Stomach (tissue), 4 donors: ENCODE measurements around the gene IL4I1.

ENCODE experiments used
- EP300 ChIP-seq: sonication (generic); formaldehyde crosslinking; IDR thresholded peaks from one replicate; pipeline ENCODE4 v1.6.1; 2017; ENCODE audit warnings: antibody characterized with exemption
- POLR2A ChIP-seq, 4 donors: fragments of 450-650 bp; IDR thresholded peaks; one replicate each; pipeline ENCODE4 v1.6.1; 2016; ENCODE audit warnings: antibody characterized with exemption in 4 of 4, control low read depth in 2 of 4, mild to moderate bottlenecking in 1 of 4, moderate library complexity in 1 of 4
- POLR2AphosphoS5 ChIP-seq, 3 donors: sonication (generic); formaldehyde crosslinking; IDR thresholded peaks; one replicate each; pipeline ENCODE4 v1.6.1; 2016; ENCODE audit warnings: antibody characterized with exemption in 3 of 3
- TF ChIP-seq, protein P1 (sequence below), 7 experiments: fragments of 450-650 bp in 4 of 7; fragments of 200-600 bp in 3 of 7; sonication (generic) in 3 of 7; IDR thresholded peaks; one replicate each; pipeline ENCODE4 v1.5.1; 2016 to 2019; ENCODE audit warnings: antibody characterized with exemption in 7 of 7, control low read depth in 2 of 7, mild to moderate bottlenecking in 1 of 7

DNA sequence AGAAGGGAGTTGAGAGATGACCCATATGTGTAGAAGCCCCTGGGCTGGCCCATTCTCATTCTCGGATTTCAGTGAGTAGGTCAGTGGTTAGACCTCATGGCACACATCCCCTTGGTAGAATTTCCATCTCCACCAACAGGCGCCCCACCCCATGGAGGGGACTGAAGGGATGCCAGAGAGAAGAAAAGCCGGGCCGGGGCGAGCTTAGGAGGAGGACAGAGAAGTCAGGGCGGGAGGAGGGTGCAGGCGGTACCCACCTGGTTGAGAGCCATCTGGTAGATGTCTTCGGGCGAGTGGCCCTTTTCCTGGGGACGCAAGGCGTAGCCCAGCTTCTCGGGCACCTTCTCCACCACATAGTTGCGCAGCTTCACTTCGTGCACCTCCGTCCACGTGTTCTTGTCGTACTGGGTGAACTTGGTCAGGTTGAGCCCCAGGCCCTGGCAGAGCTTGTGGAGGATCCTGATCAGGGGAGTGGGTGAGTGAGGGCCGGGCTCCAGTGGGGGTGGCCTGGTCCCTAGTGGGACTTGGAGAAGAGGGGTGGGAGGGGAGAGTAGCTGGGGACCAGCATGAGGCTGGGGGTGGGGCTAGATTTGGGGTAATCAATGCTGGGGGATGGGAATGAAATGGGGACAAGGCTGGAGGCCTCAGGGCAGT is 2.5 kb downstream of the IL4I1 start:
- TF ChIP-seq, protein P1, sequence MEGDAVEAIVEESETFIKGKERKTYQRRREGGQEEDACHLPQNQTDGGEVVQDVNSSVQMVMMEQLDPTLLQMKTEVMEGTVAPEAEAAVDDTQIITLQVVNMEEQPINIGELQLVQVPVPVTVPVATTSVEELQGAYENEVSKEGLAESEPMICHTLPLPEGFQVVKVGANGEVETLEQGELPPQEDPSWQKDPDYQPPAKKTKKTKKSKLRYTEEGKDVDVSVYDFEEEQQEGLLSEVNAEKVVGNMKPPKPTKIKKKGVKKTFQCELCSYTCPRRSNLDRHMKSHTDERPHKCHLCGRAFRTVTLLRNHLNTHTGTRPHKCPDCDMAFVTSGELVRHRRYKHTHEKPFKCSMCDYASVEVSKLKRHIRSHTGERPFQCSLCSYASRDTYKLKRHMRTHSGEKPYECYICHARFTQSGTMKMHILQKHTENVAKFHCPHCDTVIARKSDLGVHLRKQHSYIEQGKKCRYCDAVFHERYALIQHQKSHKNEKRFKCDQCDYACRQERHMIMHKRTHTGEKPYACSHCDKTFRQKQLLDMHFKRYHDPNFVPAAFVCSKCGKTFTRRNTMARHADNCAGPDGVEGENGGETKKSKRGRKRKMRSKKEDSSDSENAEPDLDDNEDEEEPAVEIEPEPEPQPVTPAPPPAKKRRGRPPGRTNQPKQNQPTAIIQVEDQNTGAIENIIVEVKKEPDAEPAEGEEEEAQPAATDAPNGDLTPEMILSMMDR (IDR thresholded peaks at IDR 0.05) = no peak
- no peak for TF ChIP-seq POLR2AphosphoS5 (IDR thresholded peaks at IDR 0.05)
- no peak for TF ChIP-seq POLR2A (IDR thresholded peaks at IDR 0.05)
- no peak for TF ChIP-seq EP300
